AG04450 (cell line): ENCODE measurements around the gene NEU3. TPM values are rescaled to one million over a fixed set of nuclear protein-coding genes. Genes with fewer than 3 reads are reported as not detected.
"Not testable (repeated sequence)": the region's sequence is repeated elsewhere in the genome, so short reads cannot be mapped to it uniquely, and the experiment has no call there.

Experiments used
- CTCF ChIA-PET: fragments of 300-600, 350-600 bp; formaldehyde crosslinking; extraction: SDS; loops from one replicate; lab custom pipeline; 2022; ENCODE audit warnings: antibody characterized with exemption, inconsistent platforms; lab: Charles Lee
- POLR2A ChIA-PET: fragments of 350-600 bp; formaldehyde crosslinking; extraction: SDS; loops from one replicate; lab custom pipeline; 2021; ENCODE audit warnings: antibody characterized with exemption, inconsistent platforms; lab: Yijun Ruan, JAX
- DNase-seq: peaks from one replicate; pipeline ENCODE4 v3.0.0-alpha.2; 2011; ENCODE audit warnings: low read depth, low spot score
- H3K27ac ChIP-seq: one replicate; pipeline ENCODE4 v1.5.1; 2012; ENCODE audit warnings: low read depth, low read length, control low read depth
- H3K27me3 ChIP-seq: one replicate; pipeline ENCODE4 v1.6.0; 2012; ENCODE audit warnings: low read length; ENCODE audit not compliant: control insufficient read depth, insufficient read depth
- H3K4me3 ChIP-seq: 2 replicates; pipeline ENCODE4 v1.5.1; 2011; ENCODE audit warnings: mild to moderate bottlenecking, low read depth, low read length, control low read depth
- H3K9me3 ChIP-seq: 2 replicates; pipeline ENCODE4 v1.5.1; 2012; ENCODE audit warnings: low read length; ENCODE audit not compliant: control insufficient read depth, insufficient read depth
- CTCF ChIP-seq: IDR thresholded peaks from 2 replicates; pipeline ENCODE4 v1.5.1; 2011; ENCODE audit warnings: low read depth, low read length, control low read depth, inconsistent platforms
- polyA plus RNA-seq: library from polyadenylated mRNA; depleted of rRNA; stranded (reverse); fragments of >200 nt; gene quantifications from 2 replicates; pipeline ENCODE4 v1.2.3, GENCODE V29; 2011

Gene NEU3
- polyA plus RNA-seq, 1 experiment = 5.6 TPM

GRCh38 chr11:74952752-74953151 lies 36.0 kb upstream of the NEU3 start:
- H3K27me3 ChIP-seq = no peaks in the 10 kb centered on the region
- H3K4me3 ChIP-seq = no peak overlapping the region
- no peaks in the 10 kb centered on the region; the same call in 1 of the 2 replicates for H3K9me3 ChIP-seq
- no peak overlapping the region for H3K27ac ChIP-seq
- ChIA-PET POLR2A (no interaction called here), CTCF (interaction anchor here (0.7 kb wide), 1 partner anchor 79 kb away, joined by 3 read pairs; no protein-coding TSS in a partner anchor)
- no peak for DNase-seq
- no peak for TF ChIP-seq CTCF

GRCh38 chr11:74953451-74953850 lies 35.3 kb upstream of the NEU3 start:
- no peaks in the 10 kb centered on the region for H3K27me3 ChIP-seq
- TF ChIP-seq CTCF = no peak
- CTCF ChIA-PET = no interaction called here
- POLR2A ChIA-PET = no interaction called here
- no peak overlapping the region for H3K4me3 ChIP-seq
- no peak overlapping the region for H3K27ac ChIP-seq
- H3K9me3 ChIP-seq = no peaks in the 10 kb centered on the region; the same call in 1 of the 2 replicates
- no peak for DNase-seq

GRCh38 chr11:74954199-74954598 lies 34.5 kb upstream of the NEU3 start:
- Histone ChIP-seq H3K9me3 (no peaks in the 10 kb centered on the region), H3K27me3 (no peaks in the 10 kb centered on the region), H3K4me3 (no peak overlapping the region), H3K27ac (no peak overlapping the region)
- no peak for DNase-seq
- POLR2A ChIA-PET = no interaction called here
- CTCF ChIA-PET = no interaction called here
- no peak for TF ChIP-seq CTCF

GRCh38 chr11:74956397-74957015 lies 32.2 kb upstream of the NEU3 start:
- DNase-seq = no peak
- TF ChIP-seq CTCF = no peak
- no peak overlapping the region for H3K4me3 ChIP-seq
- ChIA-PET CTCF (interaction anchor here (1.2 kb wide), 2 partner anchors 27 to 56 kb away, joined by 3 to 9 read pairs; no protein-coding TSS in a partner anchor), POLR2A (no interaction called here)
- H3K27ac ChIP-seq = no peak overlapping the region
- H3K27me3 ChIP-seq = no peaks in the 10 kb centered on the region
- H3K9me3 ChIP-seq = no peaks in the 10 kb centered on the region

GRCh38 chr11:74957937-74958629 lies 30.6 kb upstream of the NEU3 start:
- POLR2A ChIA-PET = no interaction called here
- CTCF ChIA-PET = interaction anchor here (0.9 to 1.3 kb wide), 4 partner anchors 28 to 182 kb away, joined by 3 to 5 read pairs (median 4); no protein-coding TSS in a partner anchor

GRCh38 chr11:74960128-74960527 lies 28.6 kb upstream of the NEU3 start:
- CTCF ChIA-PET = interaction anchor here (1.0 to 1.9 kb wide), 4 partner anchors 63 to 289 kb away, joined by 4 to 7 read pairs (median 4); no protein-coding TSS in a partner anchor

More at GRCh38 chr11:74957937-74958629, 30.6 kb upstream of the NEU3 start:
- TF ChIP-seq CTCF = no peak
- no peak for DNase-seq
- Histone ChIP-seq H3K9me3 (no peaks in the 10 kb centered on the region), H3K27ac (no peak overlapping the region), H3K27me3 (no peaks in the 10 kb centered on the region), H3K4me3 (no peak overlapping the region)

More at GRCh38 chr11:74960128-74960527, 28.6 kb upstream of the NEU3 start:
- not testable (repeated sequence) for H3K27ac ChIP-seq, H3K9me3 ChIP-seq, DNase-seq, H3K4me3 ChIP-seq, H3K27me3 ChIP-seq
- POLR2A ChIA-PET = interaction anchor here (0.7 to 1.2 kb wide), 2 partner anchors 11 to 53 kb away, joined by 3 to 6 read pairs; partner anchors contain the start of genes SPCS2 and XRRA1
